Hepatic stellate cell (primary cell): ENCODE measurements around the gene CDH23.

Source experiments
- DNase-seq: peaks from one replicate; pipeline ENCODE4 v3.0.0; 2011; ENCODE audit warnings: low spot score

The CDH23 gene

DNA sequence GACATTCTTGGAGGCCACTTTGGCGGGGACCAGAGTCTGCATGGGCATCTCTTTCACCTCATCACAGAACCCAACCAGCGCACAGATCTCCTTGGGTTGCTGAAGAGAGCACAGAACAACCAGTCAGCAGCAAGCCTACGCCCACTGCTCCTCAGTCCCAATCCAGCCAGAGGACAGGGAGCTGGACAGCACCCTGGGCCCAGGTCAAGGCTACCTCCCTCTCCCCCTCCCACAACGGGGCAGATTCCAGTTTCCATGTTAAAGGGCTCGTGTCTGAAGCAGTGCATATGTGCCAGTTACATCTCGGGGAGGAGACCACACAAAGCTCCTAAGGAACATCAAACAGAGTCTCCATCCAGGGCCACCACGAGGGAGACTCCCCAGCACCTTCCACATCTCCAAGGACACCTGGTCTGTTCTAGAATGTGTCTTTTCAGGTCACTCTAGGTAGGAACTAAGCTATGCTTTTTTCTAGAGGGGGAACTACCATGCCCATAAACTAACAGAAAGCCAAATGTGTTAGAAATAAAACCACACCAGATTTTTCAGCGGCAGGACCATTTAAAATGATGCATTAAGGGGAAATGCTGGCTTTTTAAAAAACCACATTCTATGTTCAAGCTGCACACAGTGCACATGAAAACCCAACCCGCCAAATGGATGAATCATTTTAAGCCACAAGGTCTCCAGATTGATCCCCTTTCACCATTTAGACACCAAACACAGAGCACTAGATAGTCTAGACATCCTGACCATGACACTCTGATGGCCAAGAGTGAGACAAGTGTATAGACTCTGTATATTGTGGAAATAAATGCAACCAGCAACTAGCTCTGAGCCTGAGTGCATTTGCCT, 425.4 kb downstream of the CDH23 start:
- DNase-seq: no peak

DNA sequence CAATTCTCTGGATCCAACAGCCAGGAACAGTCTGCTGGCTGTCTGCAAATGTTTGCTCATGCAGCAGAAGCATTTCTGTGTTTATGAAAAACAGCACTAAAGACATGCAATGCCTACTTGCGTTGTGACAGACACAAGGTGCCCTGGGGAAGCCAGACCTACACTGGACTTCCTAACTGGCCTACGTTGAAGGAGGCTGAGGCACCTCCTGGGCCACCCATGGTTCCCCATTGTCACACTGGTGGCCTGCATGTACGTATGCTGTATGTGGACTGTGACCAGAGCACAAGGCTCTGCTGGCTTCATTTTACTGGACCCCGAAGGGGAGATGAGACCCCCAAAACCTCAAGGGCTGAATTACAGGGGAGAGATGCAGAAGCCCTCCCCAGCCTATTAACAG, 426.6 kb downstream of the CDH23 start:
- no peak for DNase-seq

GRCh38 chr10:71824333-71824732, 427.6 kb downstream of the CDH23 start:
- no peak for DNase-seq

DNA sequence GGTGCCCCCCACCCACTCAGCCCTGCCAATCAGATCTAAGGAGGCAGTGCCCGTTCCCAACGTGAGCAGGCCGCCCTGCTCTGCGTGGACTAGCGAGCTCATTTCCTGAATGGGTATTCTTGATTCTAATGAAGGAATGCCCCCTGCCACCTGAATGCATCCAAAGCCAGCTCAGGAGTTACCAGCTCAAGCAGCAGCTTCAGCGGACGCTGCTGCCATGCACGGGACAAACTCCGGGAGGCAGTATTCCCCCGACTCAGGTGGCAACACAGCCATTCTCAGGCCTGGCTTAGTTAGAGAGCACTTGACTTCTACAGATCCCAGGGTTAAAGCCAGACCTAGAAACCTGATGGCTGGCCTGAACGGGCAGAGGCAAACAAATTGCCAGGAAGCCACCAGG, 428.5 kb downstream of the CDH23 start:
- DNase-seq: no peak

GRCh38 chr10:71827852-71828251, 431.1 kb downstream of the CDH23 start:
- no peak for DNase-seq

DNA sequence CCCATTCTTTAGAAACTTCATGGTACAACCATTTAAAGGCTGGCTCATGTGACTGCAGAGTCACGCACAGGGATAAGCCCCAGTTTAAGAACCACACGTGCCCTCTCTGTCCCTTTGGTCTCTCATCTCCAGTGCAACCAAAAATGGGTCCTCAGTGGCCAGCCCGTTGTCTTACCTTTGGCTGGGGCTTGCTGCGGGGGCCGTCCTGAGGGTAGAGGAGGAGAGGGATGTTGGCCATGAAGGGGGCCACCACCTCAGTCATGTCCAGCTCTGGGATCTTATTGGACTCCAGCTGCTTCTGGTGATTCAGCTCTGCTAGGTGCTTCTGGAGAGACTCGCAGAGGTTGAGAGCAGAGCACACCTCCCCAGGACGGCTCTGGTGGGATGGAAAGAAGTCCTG, 432.0 kb downstream of the CDH23 start:
- no peak for DNase-seq

DNA sequence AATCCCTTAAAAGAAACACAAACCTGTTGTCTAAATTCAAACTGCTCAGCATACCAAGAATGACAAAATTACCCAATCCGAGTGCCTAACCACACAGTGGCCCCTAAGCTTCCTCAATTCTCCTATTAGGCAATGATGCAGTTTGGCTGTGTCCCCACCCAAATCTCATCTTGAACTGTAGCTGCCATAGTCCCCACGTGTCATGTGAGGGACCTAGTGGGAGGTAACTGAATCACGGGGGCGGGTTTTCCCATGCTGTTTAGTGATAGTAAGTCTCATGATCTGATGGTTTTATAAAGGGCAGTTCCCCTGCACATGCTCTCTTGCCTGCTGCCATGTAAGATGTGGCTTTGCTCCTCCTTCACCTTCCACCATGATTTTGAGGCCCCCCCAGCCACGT, 432.5 kb downstream of the CDH23 start:
- no peak for DNase-seq

GRCh38 chr10:71829896-71830295, 433.2 kb downstream of the CDH23 start:
- DNase-seq: no peak

DNA sequence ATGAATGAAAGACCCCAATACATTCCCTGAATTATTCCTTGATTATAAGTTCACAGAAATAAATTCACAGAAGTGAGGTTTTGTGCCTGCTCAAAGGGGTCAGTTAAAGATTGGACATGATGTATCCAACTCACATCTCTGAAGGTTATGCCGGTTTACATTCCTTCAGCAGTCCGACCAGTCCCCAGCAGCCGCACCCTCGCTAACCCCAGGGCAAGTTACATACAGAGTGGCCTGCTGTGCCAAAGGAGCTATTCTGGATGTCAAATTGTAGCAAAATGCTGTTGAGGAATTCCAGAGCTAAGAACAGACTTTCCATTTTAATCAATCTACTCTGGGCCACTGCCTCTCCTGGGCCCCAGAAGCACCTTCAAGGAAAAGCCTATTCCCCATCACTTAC, 434.0 kb downstream of the CDH23 start:
- no peak for DNase-seq

DNA sequence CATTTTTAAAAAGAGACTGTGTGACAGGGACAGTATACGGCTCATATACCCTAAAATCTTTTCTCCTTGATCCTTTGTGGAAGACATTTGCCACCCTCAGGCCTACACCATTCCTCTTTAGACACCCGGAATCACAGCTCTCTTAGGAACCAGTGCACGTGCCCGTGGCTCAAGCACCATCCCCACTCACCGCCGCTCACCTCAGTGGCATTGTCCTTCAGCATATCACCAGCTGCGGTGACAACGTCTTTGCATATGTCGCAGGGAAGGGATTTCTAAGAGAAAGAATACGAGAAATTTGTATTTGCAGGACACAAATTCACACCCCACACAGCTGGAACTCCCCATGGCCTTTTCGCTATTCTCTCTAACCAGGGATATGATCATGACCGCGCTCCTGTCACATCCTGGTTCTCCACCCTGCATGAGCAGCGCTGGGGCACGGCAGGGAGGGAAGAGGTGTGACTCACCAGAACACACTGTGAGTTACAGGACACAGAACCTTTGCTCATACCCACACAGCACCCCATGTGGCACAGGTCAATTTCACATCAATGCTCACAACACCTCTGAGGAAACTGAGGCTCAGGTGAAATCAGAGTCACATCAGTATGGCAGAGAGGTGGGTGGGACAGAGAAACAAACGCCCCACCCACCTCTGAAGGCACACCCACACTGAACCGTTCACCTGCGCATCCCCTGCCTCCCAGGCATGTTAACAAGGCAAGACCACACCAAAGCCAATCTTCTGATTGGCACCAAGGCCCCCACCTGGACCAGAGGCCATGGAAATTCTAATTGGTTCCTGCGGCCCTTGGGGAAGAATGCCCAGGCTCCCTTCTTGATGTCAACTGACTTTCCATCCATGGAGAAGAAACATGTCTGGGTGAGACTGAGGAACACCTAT, 435.2 kb downstream of the CDH23 start:
- DNase-seq: no peak

DNA sequence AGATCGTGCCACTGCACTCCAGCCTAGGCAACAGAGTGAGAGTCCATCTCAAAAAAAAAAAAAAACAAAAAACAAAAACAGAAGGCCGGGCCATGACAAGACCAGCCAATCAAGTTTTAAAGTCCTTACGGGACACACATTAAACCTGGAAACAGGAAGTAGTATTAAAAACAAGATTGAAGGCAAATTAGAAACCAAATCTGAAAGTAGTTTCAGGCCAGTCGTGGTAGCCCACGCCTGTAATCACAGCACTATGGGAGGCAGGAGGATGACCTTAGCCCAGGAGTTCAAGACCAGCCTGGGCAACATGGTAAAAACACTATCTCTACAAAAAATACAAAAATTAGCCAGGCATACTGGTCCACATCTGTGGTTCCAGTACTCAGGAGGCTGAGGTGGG, 436.2 kb downstream of the CDH23 start:
- DNase-seq: no peak

DNA sequence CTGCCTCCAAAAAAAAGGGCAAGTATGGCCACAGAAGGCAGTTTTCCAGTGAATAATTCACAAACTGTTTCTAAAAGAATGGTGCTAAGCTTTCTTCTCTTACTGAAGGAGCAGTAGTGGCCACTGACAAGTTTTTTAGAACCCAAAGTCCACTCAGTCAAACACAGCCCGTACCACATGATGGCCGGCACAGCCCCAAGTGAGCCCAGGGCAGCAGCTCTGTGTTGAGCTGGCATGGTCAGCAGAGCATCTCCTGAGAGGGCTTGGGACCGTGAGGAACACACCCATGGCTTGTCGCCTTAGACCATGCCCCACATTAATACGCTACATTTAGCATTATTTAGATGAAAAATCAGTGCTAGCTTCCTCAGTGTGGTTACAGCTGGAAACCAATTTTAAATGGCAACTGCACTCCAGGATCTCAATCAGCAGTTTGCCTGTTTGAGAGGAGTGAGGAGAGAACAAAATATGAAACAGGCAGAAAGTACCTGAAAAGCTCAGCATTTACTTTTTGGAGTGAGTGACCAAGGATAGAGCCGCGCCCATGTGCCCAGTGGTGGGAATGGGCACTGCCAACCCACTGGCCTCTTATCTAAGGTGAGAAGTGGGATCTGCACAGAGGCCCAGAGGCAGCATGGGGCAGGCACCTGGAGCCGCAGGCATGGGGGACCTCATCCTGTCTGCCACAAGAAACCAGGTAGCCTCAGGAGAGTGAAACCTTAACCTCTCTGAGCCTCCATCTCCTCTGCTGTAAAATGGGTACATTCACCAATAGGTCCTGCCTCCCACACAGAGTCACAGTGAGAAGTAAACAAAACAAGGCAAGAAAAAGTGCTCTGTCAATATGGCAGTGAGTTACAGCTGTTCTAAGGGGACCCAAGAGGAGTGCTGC, 437.0 kb downstream of the CDH23 start:
- no peak for DNase-seq

- no peak for DNase-seq
Observed at GRCh38 chr10:71834343-71834674, 437.6 kb downstream of the CDH23 start.

- peak; percentile 86 for DNase-seq
Observed at GRCh38 chr10:71835671-71836595, 439.2 kb downstream of the CDH23 start.

DNA sequence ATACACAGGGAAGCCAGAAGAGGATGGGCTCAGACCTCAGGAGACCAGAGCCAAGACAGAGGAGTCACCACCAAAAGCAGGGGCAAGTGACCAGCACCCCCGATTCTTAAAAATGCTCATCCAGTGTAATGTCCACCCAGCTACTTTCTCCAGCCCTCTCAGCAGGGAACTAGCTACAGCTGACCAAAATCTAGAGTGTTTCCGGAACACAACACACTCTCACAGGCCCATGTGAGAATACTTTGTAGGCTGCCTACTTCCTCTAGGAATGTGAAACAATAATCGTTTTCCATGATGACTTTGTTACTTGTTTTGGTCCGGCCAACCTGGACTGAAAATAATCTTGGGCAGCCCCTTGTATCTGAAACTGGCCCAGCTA, 439.9 kb downstream of the CDH23 start:
- no peak for DNase-seq

DNA sequence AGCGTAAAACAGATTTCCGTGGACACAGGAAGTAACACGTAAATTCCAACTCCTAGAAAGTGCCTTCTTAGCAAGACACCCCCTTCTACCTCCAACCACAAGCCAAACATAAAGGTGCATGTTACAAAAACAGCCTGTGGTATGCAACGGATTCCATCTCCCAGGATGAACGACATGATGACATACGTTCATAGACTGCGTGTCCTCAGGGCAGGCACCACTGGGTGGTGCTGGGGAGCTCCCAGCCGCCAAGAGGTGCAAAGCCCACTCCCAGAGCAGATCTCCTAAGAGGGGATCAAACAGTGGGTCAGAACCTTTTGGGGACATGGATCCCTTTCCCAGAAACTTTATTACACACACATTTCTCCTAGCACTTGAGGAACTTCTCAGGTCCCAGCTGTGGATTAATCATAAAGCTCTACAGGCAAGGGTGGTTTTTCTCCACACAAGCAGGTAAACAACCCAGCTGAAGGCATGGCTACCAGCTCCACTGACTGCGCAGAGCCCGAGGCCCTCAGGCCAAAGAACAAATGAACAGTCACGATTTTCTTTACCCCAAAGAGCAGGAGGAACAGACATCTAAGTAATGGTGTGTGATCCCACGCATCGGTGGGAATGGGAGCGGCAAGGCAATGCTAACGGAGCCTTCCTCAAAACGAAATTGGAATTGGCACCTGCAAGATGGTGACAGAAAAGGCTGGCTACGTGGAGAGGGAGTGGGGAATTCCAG, 440.5 kb downstream of the CDH23 start:
- DNase-seq: no peak

DNA sequence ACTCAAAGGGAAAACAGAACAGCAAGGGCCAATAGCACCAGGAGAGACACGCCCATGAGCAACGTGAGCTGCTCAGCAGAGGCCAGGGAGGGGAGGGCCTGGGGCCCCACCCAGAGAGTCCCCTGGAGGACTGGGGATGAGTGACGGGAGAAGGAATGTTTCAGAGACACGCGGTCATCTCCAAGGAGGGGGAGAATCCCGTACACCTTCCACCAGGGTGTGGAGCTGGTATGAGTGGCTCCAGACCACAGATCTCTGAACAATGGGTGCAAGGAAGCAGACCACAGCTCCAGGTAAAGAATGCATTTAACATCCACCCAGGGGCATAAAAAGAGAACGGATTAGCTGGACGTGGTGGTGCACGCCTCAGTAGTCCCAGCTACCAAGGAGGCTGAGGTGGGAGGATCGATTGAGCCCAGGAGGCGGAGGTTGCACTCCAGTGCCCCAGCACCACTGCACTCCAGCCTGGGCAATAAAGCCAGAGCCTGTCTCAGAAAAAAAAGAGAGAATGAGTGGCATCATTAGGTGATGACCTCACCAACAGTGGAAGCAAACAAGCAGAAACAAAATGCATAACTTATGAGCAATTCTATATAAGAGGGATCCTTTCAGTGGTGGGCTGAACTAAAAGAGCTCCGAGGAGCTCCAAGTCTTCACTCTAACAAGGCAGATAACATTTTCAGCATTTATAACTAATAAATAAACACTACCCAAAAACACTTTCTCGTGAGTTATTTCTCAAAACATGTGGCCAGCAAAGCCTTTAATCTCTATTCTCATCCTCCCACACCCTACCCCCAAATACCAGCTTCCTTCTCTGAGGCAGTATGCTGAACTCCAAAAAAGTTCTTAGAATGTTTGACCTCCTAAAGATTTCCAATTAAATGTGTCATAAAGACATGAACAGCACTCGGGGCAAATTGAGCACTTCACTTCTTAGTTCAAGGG, 441.8 kb downstream of the CDH23 start:
- DNase-seq: no peak

DNA sequence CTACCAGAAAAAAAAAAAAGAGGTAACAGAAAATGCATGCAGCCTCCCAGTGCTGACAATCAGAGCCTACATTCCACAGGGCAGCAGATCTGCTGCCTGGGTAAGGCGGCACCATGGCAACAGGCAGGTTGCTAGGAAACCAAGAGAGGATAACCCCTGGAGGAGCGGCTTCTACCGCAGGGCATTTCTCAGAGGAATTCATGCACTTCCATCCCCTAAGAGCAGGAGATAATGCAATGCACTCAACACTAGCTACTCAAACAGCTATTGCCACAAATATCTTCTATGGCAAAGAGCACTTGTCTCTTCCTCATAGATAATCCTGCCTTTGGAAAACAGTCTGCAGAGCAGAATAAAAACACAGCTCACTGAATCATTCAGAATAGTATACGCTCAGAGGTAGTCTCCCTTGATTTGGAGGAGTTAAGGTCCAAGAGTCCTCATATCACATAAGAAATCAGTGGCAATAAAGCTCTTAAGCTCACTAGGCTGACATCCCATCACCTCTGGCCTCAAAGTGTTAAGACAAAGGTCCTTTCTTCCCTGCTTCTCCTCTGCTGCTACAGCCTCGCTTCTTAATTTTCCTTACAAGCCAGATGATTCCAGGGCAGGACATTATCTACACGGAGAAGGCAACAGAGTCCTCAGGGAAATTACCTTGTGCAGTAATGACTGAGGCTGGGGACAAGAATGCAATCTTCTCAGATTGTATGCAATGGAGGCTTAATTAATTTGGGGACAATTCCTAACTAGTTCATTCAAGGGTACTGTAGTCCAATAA, 443.6 kb downstream of the CDH23 start:
- peak; percentile 89 for DNase-seq

GRCh38 chr10:71840958-71841335, 444.2 kb downstream of the CDH23 start:
- no peak for DNase-seq
